Loucy (cell line): Measurements from ENCODE around the gene PHTF2.

Source experiments
- H2AFZ ChIP-seq: fragments of 200-600 bp; sonication (generic); 2 replicates; pipeline ENCODE4 v1.6.0; 2016; ENCODE audit warnings: antibody characterized with exemption, mild to moderate bottlenecking, low read length, moderate library complexity
- H3F3A ChIP-seq: fragments of 200-600 bp; 2 replicates; pipeline ENCODE4 v1.6.0; 2016; ENCODE audit warnings: antibody characterized with exemption, low read depth, mild to moderate bottlenecking
- H3K27me3 ChIP-seq: fragments of 200-600 bp; sonication (generic); 2 replicates; pipeline ENCODE4 v1.6.1; 2014; ENCODE audit warnings: low read length, mild to moderate bottlenecking; ENCODE audit not compliant: insufficient read depth, poor library complexity, severe bottlenecking
- H3K36me3 ChIP-seq: fragments of 200-600 bp; sonication (generic); 2 replicates; pipeline ENCODE4 v1.6.1; 2016; ENCODE audit warnings: low read length; ENCODE audit not compliant: insufficient read depth
- H3K4me1 ChIP-seq: fragments of 200-600 bp; sonication (generic); 2 replicates; pipeline ENCODE4 v1.5.1; 2014; ENCODE audit warnings: low read length, mild to moderate bottlenecking; ENCODE audit not compliant: insufficient read depth, poor library complexity, severe bottlenecking
- H3K4me2 ChIP-seq: fragments of 200-600 bp; sonication (generic); 2 replicates; pipeline ENCODE4 v1.6.0; 2014; ENCODE audit warnings: antibody characterized with exemption, low read length, low read depth, mild to moderate bottlenecking; ENCODE audit not compliant: poor library complexity, severe bottlenecking
- H3K4me3 ChIP-seq: fragments of 200-600 bp; sonication (generic); 2 replicates; pipeline ENCODE4 v1.5.1; 2014; ENCODE audit warnings: low read length, mild to moderate bottlenecking, mixed read lengths; ENCODE audit not compliant: poor library complexity, severe bottlenecking
- H3K79me2 ChIP-seq: fragments of 200-600 bp; sonication (generic); 2 replicates; pipeline ENCODE4 v1.6.1; 2014; ENCODE audit warnings: low read length; ENCODE audit not compliant: insufficient read depth
- H3K9ac ChIP-seq: fragments of 200-600 bp; sonication (generic); 2 replicates; pipeline ENCODE4 v1.6.0; 2014; ENCODE audit warnings: mild to moderate bottlenecking, low read depth, low read length, moderate library complexity; ENCODE audit not compliant: poor library complexity, severe bottlenecking
- H3K9me2 ChIP-seq: fragments of 200-600 bp; sonication (generic); replicated peaks from 2 replicates; pipeline ENCODE4 v1.6.1; 2016; ENCODE audit warnings: low read depth, low read length, mixed read lengths
- H3K9me3 ChIP-seq: fragments of 200-600 bp; sonication (generic); 2 replicates; pipeline ENCODE4 v1.6.1; 2014; ENCODE audit warnings: mild to moderate bottlenecking, antibody characterized with exemption, low read length, low read depth; ENCODE audit not compliant: insufficient read depth
- H4K20me1 ChIP-seq: fragments of 200-600 bp; sonication (generic); 2 replicates; pipeline ENCODE4 v1.6.0; 2014; ENCODE audit warnings: antibody characterized with exemption, low read length, mild to moderate bottlenecking; ENCODE audit not compliant: insufficient read depth, poor library complexity, severe bottlenecking
- EZH2phosphoT487 ChIP-seq: fragments of 200-600 bp; IDR thresholded peaks from 2 replicates; pipeline ENCODE4 v1.6.1; 2018; ENCODE audit warnings: antibody characterized with exemption, mild to moderate bottlenecking, moderate library complexity, borderline replicate concordance
- TF ChIP-seq, protein P1 (sequence below): fragments of 200-600 bp; sonication (generic); conservative IDR thresholded peaks from 2 replicates; pipeline ENCODE4 v1.5.1; 2014; ENCODE audit warnings: mild to moderate bottlenecking, antibody characterized with exemption, low read length

PHTF2 gene

DNA sequence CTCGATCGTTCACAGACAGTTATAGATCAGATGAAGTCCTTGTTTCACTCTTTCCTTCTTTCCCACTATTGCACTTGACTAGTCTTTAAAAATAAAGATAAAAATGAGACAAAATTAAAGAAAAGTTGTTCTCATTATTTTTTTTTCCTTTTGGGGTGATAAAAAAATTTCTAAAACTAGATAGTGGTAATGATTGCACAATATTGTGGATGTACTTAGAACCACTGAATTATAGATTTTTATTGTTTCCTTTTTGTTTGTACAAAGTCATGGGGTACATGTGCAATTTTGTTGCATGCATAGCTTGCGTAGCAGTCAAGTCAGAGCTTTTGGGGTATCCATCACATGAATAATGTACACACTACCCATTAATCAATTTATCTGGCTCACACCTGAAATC, 97.3 kb downstream of the PHTF2 start:
- Histone ChIP-seq H3K36me3 (peaks cover 2% of the 10 kb centered on the region; the same call in 1 of the 2 replicates), H3K4me3 (no peak overlapping the region), H3K9me2 (no peaks in the 10 kb centered on the region), H2AFZ (no peak overlapping the region), H3F3A (no peaks in the 10 kb centered on the region), H3K79me2 (no peaks in the 10 kb centered on the region), H3K27me3 (no peaks in the 10 kb centered on the region), H4K20me1 (no peaks in the 10 kb centered on the region), H3K4me2 (no peak overlapping the region), H3K9ac (no peak overlapping the region), H3K4me1 (peaks cover 13% of the 10 kb centered on the region), H3K9me3 (no peaks in the 10 kb centered on the region)
- TF ChIP-seq EZH2phosphoT487 = no peak
- TF ChIP-seq, protein P1, sequence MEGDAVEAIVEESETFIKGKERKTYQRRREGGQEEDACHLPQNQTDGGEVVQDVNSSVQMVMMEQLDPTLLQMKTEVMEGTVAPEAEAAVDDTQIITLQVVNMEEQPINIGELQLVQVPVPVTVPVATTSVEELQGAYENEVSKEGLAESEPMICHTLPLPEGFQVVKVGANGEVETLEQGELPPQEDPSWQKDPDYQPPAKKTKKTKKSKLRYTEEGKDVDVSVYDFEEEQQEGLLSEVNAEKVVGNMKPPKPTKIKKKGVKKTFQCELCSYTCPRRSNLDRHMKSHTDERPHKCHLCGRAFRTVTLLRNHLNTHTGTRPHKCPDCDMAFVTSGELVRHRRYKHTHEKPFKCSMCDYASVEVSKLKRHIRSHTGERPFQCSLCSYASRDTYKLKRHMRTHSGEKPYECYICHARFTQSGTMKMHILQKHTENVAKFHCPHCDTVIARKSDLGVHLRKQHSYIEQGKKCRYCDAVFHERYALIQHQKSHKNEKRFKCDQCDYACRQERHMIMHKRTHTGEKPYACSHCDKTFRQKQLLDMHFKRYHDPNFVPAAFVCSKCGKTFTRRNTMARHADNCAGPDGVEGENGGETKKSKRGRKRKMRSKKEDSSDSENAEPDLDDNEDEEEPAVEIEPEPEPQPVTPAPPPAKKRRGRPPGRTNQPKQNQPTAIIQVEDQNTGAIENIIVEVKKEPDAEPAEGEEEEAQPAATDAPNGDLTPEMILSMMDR = no peak

DNA sequence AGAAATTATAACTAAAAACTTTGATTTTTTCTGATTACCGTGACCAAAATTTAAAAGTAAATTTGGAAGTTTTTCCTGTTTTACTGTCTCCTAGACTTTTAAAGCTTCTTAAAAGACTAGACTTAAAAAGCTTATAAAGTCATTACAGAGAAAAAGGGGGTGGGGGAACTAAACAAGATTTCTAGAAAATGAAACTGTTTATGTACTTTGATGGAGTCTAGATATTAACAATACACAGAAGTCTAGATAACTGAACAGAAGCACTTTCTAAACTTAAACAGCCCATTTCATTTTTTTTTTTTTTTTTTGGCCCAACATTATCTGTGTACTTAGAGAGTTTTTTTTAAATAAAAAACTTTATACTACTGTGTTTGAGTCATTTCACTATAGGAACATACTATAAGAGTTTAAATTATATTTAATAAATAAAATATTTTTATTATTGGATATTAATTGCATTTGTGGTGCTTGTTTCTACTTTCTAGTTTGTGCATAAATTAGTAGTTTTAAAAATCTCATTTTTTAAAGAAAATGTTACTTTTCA, 98.5 kb downstream of the PHTF2 start:
- Histone ChIP-seq H3K27me3 (no peaks in the 10 kb centered on the region), H3K36me3 (peaks cover 7% of the 10 kb centered on the region; the same call in 1 of the 2 replicates), H3K79me2 (no peaks in the 10 kb centered on the region), H3K9me3 (no peaks in the 10 kb centered on the region), H3K4me3 (no peak overlapping the region), H2AFZ (no peak overlapping the region), H3K9me2 (no peaks in the 10 kb centered on the region), H3K4me2 (no peak overlapping the region), H3K9ac (no peak overlapping the region), H3K4me1 (peaks cover 13% of the 10 kb centered on the region), H4K20me1 (no peaks in the 10 kb centered on the region), H3F3A (no peaks in the 10 kb centered on the region)
- TF ChIP-seq EZH2phosphoT487 = no peak

DNA sequence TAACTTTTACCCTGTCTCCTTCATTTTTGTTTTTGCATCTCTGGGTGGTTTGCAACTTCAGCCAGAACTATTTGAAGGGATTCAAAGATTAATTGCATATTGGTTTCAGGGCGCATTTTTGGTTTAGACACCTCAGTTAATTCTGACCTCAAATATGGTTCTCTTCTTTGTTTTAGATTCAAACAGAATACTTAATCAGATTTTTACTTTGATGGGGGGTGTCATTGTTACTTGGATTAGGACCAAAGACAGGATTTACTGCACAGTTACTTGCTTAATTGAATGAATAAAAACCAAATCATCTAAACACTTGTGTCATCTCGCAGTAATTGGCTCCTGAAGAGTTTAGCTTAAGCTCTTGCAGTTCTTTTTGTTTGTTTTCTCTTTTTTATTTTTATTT, 100.9 kb downstream of the PHTF2 start:
- no peaks in the 10 kb centered on the region for H3F3A ChIP-seq

More for the DNA sequence above, 100.9 kb downstream of the PHTF2 start:
- Histone ChIP-seq H2AFZ (no peak overlapping the region), H3K4me1 (peaks cover 8% of the 10 kb centered on the region), H3K4me3 (no peak overlapping the region), H4K20me1 (no peaks in the 10 kb centered on the region), H3K9me3 (no peaks in the 10 kb centered on the region), H3K27me3 (no peaks in the 10 kb centered on the region), H3K9me2 (no peaks in the 10 kb centered on the region), H3K36me3 (peaks cover 11% of the 10 kb centered on the region; the same call in 1 of the 2 replicates), H3K9ac (no peak overlapping the region), H3K4me2 (no peak overlapping the region), H3K79me2 (no peaks in the 10 kb centered on the region)
- no peak for TF ChIP-seq EZH2phosphoT487
- TF ChIP-seq, protein P1 = no peak
